Activated CD4-positive, alpha-beta T cell treated with anti-CD3 and anti-CD28 coated beads, Interleukin-2, amount 10 ng/mL, durations not matched to agents 7 days and 5 days (primary cell): ENCODE measurements around the gene SPATA4. TPM values are rescaled to one million over a fixed set of nuclear protein-coding genes. Genes with fewer than 3 reads are reported as not detected.

Experiments used
- CTCF ChIA-PET: fragments of 350-600 bp; sonication (Branson Sonifier 250); formaldehyde crosslinking; loops from one replicate; lab custom pipeline; 2021; ENCODE audit warnings: antibody characterized with exemption; lab: Charles Lee
- POLR2A ChIA-PET: fragments of 350-600 bp; sonication (Branson Sonifier 250); formaldehyde crosslinking; loops from one replicate; lab custom pipeline; 2021; ENCODE audit warnings: antibody characterized with exemption; lab: Charles Lee
- DNase-seq: peaks from one replicate; pipeline ENCODE4 v3.0.0-alpha.2; 2020
- H3K27ac Mint-ChIP-seq: one replicate; pipeline ENCODE4 v1.8.0; 2021; ENCODE audit warnings: mild to moderate bottlenecking, moderate library complexity, mixed read lengths
- H3K27me3 Mint-ChIP-seq: one replicate; pipeline ENCODE4 v1.8.0; 2021; ENCODE audit warnings: mixed read lengths
- H3K36me3 Mint-ChIP-seq: one replicate; pipeline ENCODE4 v1.8.0; 2021; ENCODE audit warnings: low read depth, mixed read lengths
- H3K4me1 Mint-ChIP-seq: one replicate; pipeline ENCODE4 v1.8.0; 2021; ENCODE audit warnings: mixed read lengths
- H3K4me3 Mint-ChIP-seq: one replicate; pipeline ENCODE4 v1.8.0; 2021; ENCODE audit warnings: mild to moderate bottlenecking, moderate library complexity, mixed read lengths
- H3K9me3 Mint-ChIP-seq: one replicate; pipeline ENCODE4 v1.8.0; 2021; ENCODE audit warnings: mixed read lengths
- total RNA-seq, 2 experiments: library from RNA; stranded (reverse); gene quantifications; one replicate each; pipeline ENCODE4 v1.2.3, GENCODE V29; 2021

SPATA4 gene
- total RNA-seq, 2 experiments from 2014 or later, result not detected

- Mint-ChIP-seq H3K9me3 (no peaks in the 10 kb centered on the region), H3K4me3 (no peak overlapping the region), H3K27ac (no peak overlapping the region), H3K4me1 (no peaks in the 10 kb centered on the region), H3K27me3 (peaks cover 22% of the 10 kb centered on the region), H3K36me3 (no peaks in the 10 kb centered on the region)
- ChIA-PET POLR2A (no interaction called here), CTCF (interaction anchor here (1.6 kb wide), 1 partner anchor 15 kb away, joined by 5 read pairs; the partner anchor contains the start of gene SPATA4)
- no peak for DNase-seq
These were observed 15.4 kb upstream of the SPATA4 start for GRCh38 chr4:176210579-176211296.

DNA sequence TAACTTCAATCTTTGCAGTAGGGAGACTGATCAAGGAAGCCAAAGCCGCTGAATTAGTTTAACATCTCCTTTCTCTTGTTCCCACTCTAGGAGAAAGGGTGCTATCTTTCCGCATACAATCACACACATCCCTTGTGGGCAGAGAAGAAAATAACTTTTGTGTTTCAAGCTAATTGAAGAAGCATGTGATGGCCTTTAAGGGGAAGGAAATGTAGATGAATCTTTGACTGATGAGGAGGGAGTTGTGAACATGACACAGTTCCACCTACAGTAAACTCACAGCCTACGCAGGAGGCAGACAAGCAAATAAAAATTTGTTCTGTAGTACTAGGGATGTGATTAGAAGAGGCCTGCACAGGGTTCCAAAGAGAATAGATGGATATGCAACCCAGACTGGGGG lies 14.7 kb upstream of the SPATA4 start:
- DNase-seq, result no peak
- H3K27ac Mint-ChIP-seq, result no peak overlapping the region
- POLR2A ChIA-PET, result no interaction called here
- CTCF ChIA-PET, result interaction anchor here (1.6 kb wide), 1 partner anchor 14 kb away, joined by 5 read pairs; the partner anchor contains the start of gene SPATA4
- H3K4me3 Mint-ChIP-seq, result no peak overlapping the region
- peaks cover 24% of the 10 kb centered on the region for H3K27me3 Mint-ChIP-seq
- H3K36me3 Mint-ChIP-seq, result no peaks in the 10 kb centered on the region
- no peaks in the 10 kb centered on the region for H3K9me3 Mint-ChIP-seq
- no peaks in the 10 kb centered on the region for H3K4me1 Mint-ChIP-seq

DNA sequence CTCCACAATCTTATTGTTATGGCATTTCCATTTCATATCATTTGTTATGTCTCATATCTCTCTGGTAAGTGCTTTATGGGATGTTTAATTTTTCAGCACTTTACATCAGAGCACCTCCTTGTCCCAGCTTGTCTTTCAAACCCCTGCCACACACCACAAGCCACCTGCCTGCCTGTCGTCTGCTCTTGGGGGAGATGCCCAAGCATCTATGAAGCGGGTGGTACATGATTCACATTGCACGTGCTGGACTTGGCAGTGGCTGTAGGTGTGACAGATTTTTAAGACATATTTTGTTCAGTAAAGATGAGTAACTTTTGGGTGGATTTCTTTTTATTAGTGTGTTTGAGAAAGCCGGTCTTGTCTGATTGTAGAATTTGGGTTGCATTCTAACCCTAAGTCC lies 14.2 kb upstream of the SPATA4 start:
- H3K9me3 Mint-ChIP-seq, result no peaks in the 10 kb centered on the region
- H3K27me3 Mint-ChIP-seq, result peaks cover 26% of the 10 kb centered on the region
- H3K4me1 Mint-ChIP-seq, result no peaks in the 10 kb centered on the region
- POLR2A ChIA-PET, result no interaction called here
- no peaks in the 10 kb centered on the region for H3K36me3 Mint-ChIP-seq
- H3K27ac Mint-ChIP-seq, result no peak overlapping the region
- CTCF ChIA-PET, result interaction anchor here (1.6 kb wide), 1 partner anchor 14 kb away, joined by 5 read pairs; the partner anchor contains the start of gene SPATA4
- no peak overlapping the region for H3K4me3 Mint-ChIP-seq
- no peak for DNase-seq

DNA sequence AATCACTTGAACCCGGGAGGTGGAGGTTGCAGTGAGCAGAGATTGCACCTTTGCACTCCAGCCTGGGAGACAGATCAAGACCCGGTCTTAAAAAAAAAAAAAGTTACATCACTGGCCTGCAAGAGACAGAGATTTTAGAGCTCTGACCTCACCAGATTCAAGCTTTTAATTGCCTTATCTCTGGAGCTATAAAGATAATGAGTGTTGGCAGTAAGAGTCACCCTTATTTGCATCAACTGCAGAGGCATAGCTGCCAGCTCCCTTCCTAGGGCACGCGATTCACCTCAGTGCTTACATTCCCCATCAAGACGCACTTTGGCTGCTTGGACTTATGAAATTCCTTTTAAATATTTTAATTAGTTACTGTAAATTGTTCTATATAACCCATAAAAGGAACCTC lies 12.5 kb upstream of the SPATA4 start:
- ChIA-PET CTCF (no interaction called here), POLR2A (interaction anchor here (1.4 kb wide), 1 partner anchor 12 kb away, joined by 4 read pairs; the partner anchor contains the start of gene SPATA4)
- H3K4me3 Mint-ChIP-seq, result no peak overlapping the region
- no peak for DNase-seq
- H3K27ac Mint-ChIP-seq, result no peak overlapping the region
- H3K36me3 Mint-ChIP-seq, result no peaks in the 10 kb centered on the region
- no peaks in the 10 kb centered on the region for H3K9me3 Mint-ChIP-seq
- no peaks in the 10 kb centered on the region for H3K4me1 Mint-ChIP-seq
- H3K27me3 Mint-ChIP-seq, result peaks cover 26% of the 10 kb centered on the region

GRCh38 chr4:176205299-176205698 lies 9.9 kb upstream of the SPATA4 start:
- no peaks in the 10 kb centered on the region for H3K9me3 Mint-ChIP-seq
- H3K27me3 Mint-ChIP-seq, result peaks cover 15% of the 10 kb centered on the region
- no peak overlapping the region for H3K27ac Mint-ChIP-seq
- H3K36me3 Mint-ChIP-seq, result no peaks in the 10 kb centered on the region
- no peak overlapping the region for H3K4me3 Mint-ChIP-seq
- H3K4me1 Mint-ChIP-seq, result no peaks in the 10 kb centered on the region
- ChIA-PET POLR2A (no interaction called here), CTCF (no interaction called here)
- no peak for DNase-seq

DNA sequence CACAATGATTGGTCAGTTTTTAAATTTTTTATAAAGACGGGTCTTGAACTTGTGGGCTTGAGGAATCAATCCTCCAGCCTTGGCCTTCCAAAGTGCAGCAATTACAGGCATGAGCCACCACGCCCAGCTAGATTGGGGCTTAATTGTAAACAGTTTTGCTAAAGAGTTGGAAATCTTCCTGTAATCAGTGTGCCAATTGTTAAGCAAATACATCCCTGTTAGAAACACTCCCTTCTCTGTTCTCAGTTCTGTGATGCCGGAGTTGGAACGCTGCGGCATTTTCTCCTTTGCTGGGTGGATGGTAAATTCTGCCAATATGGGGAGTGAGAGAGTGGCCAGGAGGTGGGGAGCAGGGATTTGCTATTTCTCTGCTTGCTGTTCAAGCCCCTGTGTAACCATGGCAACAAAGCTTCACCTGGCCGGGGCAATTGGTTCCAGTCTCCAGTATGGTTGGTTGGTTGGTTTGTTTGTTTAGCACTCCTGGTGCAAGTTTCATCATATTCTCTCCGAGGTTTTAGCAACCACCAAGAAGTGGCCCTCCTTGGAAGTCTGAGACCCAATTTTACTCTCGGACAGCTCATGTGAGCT lies 3.0 kb upstream of the SPATA4 start:
- peaks cover 35% of the 10 kb centered on the region for H3K27me3 Mint-ChIP-seq
- CTCF ChIA-PET, result no interaction called here
- H3K27ac Mint-ChIP-seq, result no peak overlapping the region
- DNase-seq, result no peak
- no peak overlapping the region for H3K4me3 Mint-ChIP-seq
- peaks cover 2% of the 10 kb centered on the region for H3K36me3 Mint-ChIP-seq
- POLR2A ChIA-PET, result no interaction called here
- H3K4me1 Mint-ChIP-seq, result peaks cover 12% of the 10 kb centered on the region
- H3K9me3 Mint-ChIP-seq, result no peaks in the 10 kb centered on the region

- ChIA-PET CTCF (no interaction called here), POLR2A (no interaction called here)
- H3K27ac Mint-ChIP-seq, result no peak overlapping the region
- H3K36me3 Mint-ChIP-seq, result peaks cover 2% of the 10 kb centered on the region
- DNase-seq, result no peak
- H3K27me3 Mint-ChIP-seq, result peaks cover 51% of the 10 kb centered on the region
- no peaks in the 10 kb centered on the region for H3K9me3 Mint-ChIP-seq
- H3K4me1 Mint-ChIP-seq, result peaks cover 12% of the 10 kb centered on the region
- H3K4me3 Mint-ChIP-seq, result no peak overlapping the region
These were observed 1.4 kb downstream of the SPATA4 start for GRCh38 chr4:176193938-176194337.

- ChIA-PET CTCF (no interaction called here), POLR2A (no interaction called here)
- Mint-ChIP-seq H3K9me3 (no peaks in the 10 kb centered on the region), H3K36me3 (peaks cover 2% of the 10 kb centered on the region), H3K4me3 (no peak overlapping the region), H3K4me1 (peaks cover 12% of the 10 kb centered on the region), H3K27me3 (peaks cover 49% of the 10 kb centered on the region), H3K27ac (no peak overlapping the region)
- no peak for DNase-seq
These were observed 2.3 kb downstream of the SPATA4 start for GRCh38 chr4:176193126-176193525.

GRCh38 chr4:176191974-176192373 lies 3.4 kb downstream of the SPATA4 start:
- CTCF ChIA-PET, result interaction anchor here (0.6 kb wide), 1 partner anchor 149 kb away, joined by 3 read pairs; no protein-coding TSS in a partner anchor
- no peak for DNase-seq
- Mint-ChIP-seq H3K4me1 (peaks cover 12% of the 10 kb centered on the region), H3K4me3 (no peak overlapping the region), H3K36me3 (peaks cover 2% of the 10 kb centered on the region), H3K27ac (no peak overlapping the region), H3K27me3 (peaks cover 41% of the 10 kb centered on the region), H3K9me3 (no peaks in the 10 kb centered on the region)
- POLR2A ChIA-PET, result no interaction called here

- H3K27ac Mint-ChIP-seq, result no peak overlapping the region
- no peak overlapping the region for H3K4me3 Mint-ChIP-seq
- H3K36me3 Mint-ChIP-seq, result no peaks in the 10 kb centered on the region
- DNase-seq, result no peak
- POLR2A ChIA-PET, result no interaction called here
- CTCF ChIA-PET, result no interaction called here
- H3K27me3 Mint-ChIP-seq, result peaks cover 40% of the 10 kb centered on the region
- H3K9me3 Mint-ChIP-seq, result no peaks in the 10 kb centered on the region
- H3K4me1 Mint-ChIP-seq, result peaks cover 3% of the 10 kb centered on the region
These were observed 5.2 kb downstream of the SPATA4 start for GRCh38 chr4:176189891-176190795.

GRCh38 chr4:176188654-176189053 lies 6.7 kb downstream of the SPATA4 start:
- H3K4me3 Mint-ChIP-seq, result no peak overlapping the region
- CTCF ChIA-PET, result no interaction called here

GRCh38 chr4:176187624-176188023 lies 7.8 kb downstream of the SPATA4 start:
- CTCF ChIA-PET, result no interaction called here
- H3K27me3 Mint-ChIP-seq, result peaks cover 32% of the 10 kb centered on the region
- POLR2A ChIA-PET, result no interaction called here
- H3K4me1 Mint-ChIP-seq, result no peaks in the 10 kb centered on the region
- H3K4me3 Mint-ChIP-seq, result no peak overlapping the region
- H3K9me3 Mint-ChIP-seq, result no peaks in the 10 kb centered on the region
- no peaks in the 10 kb centered on the region for H3K36me3 Mint-ChIP-seq
- DNase-seq, result no peak
- H3K27ac Mint-ChIP-seq, result no peak overlapping the region

More at GRCh38 chr4:176188654-176189053, 6.7 kb downstream of the SPATA4 start:
- H3K36me3 Mint-ChIP-seq, result no peaks in the 10 kb centered on the region
- H3K27ac Mint-ChIP-seq, result no peak overlapping the region
- H3K27me3 Mint-ChIP-seq, result peaks cover 37% of the 10 kb centered on the region
- DNase-seq, result no peak
- no peaks in the 10 kb centered on the region for H3K9me3 Mint-ChIP-seq
- no peaks in the 10 kb centered on the region for H3K4me1 Mint-ChIP-seq
- POLR2A ChIA-PET, result no interaction called here
